Measurements from ENCODE around the gene CD93.

Gene CD93

GRCh38 chr20:23049201-23050075, 36.7 kb downstream of the CD93 start, which contains the start of gene THBD:
THBD (minus strand) TSS chr20:23049672; CDS start chr20:23049504, 168 bp downstream.
- no peak for TF ChIP-seq CTCF (IDR thresholded peaks at IDR 0.05)
- no peaks in the 10 kb centered on the region for H3K27me3 ChIP-seq (ENCODE audit: control insufficient read depth, insufficient read depth, low read length)
- H3K9me3 ChIP-seq (ENCODE audit: control insufficient read depth, low read length) = no peaks in the 10 kb centered on the region
- H3K4me1 ChIP-seq = peaks cover 9% of the 10 kb centered on the region
- no peaks in the 10 kb centered on the region for H3K79me2 ChIP-seq
- H3K4me2 ChIP-seq (ENCODE audit: low read length) = peak within 1 kb of the TSS; percentile 70
- no peak within 1 kb of the TSS for H3K9ac ChIP-seq
- H3K36me3 ChIP-seq (ENCODE audit: control insufficient read depth, insufficient read depth, low read length) = no peaks in the 10 kb centered on the region
- peak within 1 kb of the TSS; percentile 64 for H3K27ac ChIP-seq
- H2AFZ ChIP-seq = peak within 1 kb of the TSS; percentile 87
- peak within 1 kb of the TSS; percentile 46 for H3K4me3 ChIP-seq (ENCODE audit: low read depth, low read length)

GRCh38 chr20:23048283-23049200, 37.6 kb downstream of the CD93 start:
- peak overlapping the region; percentile 87 for H2AFZ ChIP-seq
- H3K79me2 ChIP-seq = no peaks in the 10 kb centered on the region
- H3K27me3 ChIP-seq (ENCODE audit: control insufficient read depth, insufficient read depth, low read length) = no peaks in the 10 kb centered on the region
- peak overlapping the region; percentile 70 for H3K4me2 ChIP-seq (ENCODE audit: low read length)
- H3K4me3 ChIP-seq (ENCODE audit: low read depth, low read length) = peak overlapping the region; percentile 46
- TF ChIP-seq CTCF (IDR thresholded peaks at IDR 0.05) = peak; percentile 49
- H3K9ac ChIP-seq = no peak overlapping the region
- H3K9me3 ChIP-seq (ENCODE audit: control insufficient read depth, low read length) = no peaks in the 10 kb centered on the region
- no peaks in the 10 kb centered on the region for H3K36me3 ChIP-seq (ENCODE audit: control insufficient read depth, insufficient read depth, low read length)
- H3K27ac ChIP-seq = peak overlapping the region; percentile 64
- H3K4me1 ChIP-seq = peaks cover 9% of the 10 kb centered on the region

- H3K4me1 ChIP-seq = peaks cover 9% of the 10 kb centered on the region
- H3K79me2 ChIP-seq = no peaks in the 10 kb centered on the region
- no peaks in the 10 kb centered on the region for H3K36me3 ChIP-seq (ENCODE audit: control insufficient read depth, insufficient read depth, low read length)
- no peak overlapping the region for H3K9ac ChIP-seq
- H3K27ac ChIP-seq = peak overlapping the region; percentile 64
- H2AFZ ChIP-seq = peak overlapping the region; percentile 87
- TF ChIP-seq CTCF (IDR thresholded peaks at IDR 0.05) = no peak
- H3K4me2 ChIP-seq (ENCODE audit: low read length) = peak overlapping the region; percentile 70
- H3K27me3 ChIP-seq (ENCODE audit: control insufficient read depth, insufficient read depth, low read length) = no peaks in the 10 kb centered on the region
- peak overlapping the region; percentile 46 for H3K4me3 ChIP-seq (ENCODE audit: low read depth, low read length)
- no peaks in the 10 kb centered on the region for H3K9me3 ChIP-seq (ENCODE audit: control insufficient read depth, low read length)
Observed at GRCh38 chr20:23047738-23048214, 38.3 kb downstream of the CD93 start.

- no peaks in the 10 kb centered on the region for H3K79me2 ChIP-seq
- H3K4me2 ChIP-seq (ENCODE audit: low read length) = no peak overlapping the region
- H3K9me3 ChIP-seq (ENCODE audit: control insufficient read depth, low read length) = no peaks in the 10 kb centered on the region
- H3K4me3 ChIP-seq (ENCODE audit: low read depth, low read length) = peak overlapping the region; percentile 46
- peaks cover 9% of the 10 kb centered on the region for H3K4me1 ChIP-seq
- no peaks in the 10 kb centered on the region for H3K36me3 ChIP-seq (ENCODE audit: control insufficient read depth, insufficient read depth, low read length)
- no peaks in the 10 kb centered on the region for H3K27me3 ChIP-seq (ENCODE audit: control insufficient read depth, insufficient read depth, low read length)
- H3K27ac ChIP-seq = peak overlapping the region; percentile 64
- no peak for TF ChIP-seq CTCF (IDR thresholded peaks at IDR 0.05)
- H3K9ac ChIP-seq = no peak overlapping the region
- H2AFZ ChIP-seq = peak overlapping the region; percentile 87
Observed at GRCh38 chr20:23047001-23047737, 39.0 kb downstream of the CD93 start.
